Uterus (tissue), 2 donors: ENCODE results near the gene IFITM5.
"Not testable (repeated sequence)": the region's sequence is repeated elsewhere in the genome, so short reads cannot be mapped to it uniquely, and the experiment has no call there.

Experiments
- CTCF ChIP-seq, 4 experiments: fragments of 200-600 bp in 2 of 4; fragments of 450-650 bp in 2 of 4; sonication (generic) in 2 of 4; IDR thresholded peaks; one replicate each; pipeline ENCODE4 v1.5.1; 2016 to 2019; ENCODE audit warnings: antibody characterized with exemption in 4 of 4, mild to moderate bottlenecking in 2 of 4, moderate library complexity in 1 of 4
- POLR2A ChIP-seq, 2 donors: fragments of 450-650 bp; IDR thresholded peaks; one replicate each; pipeline ENCODE4 v1.6.1; 2016; ENCODE audit warnings: antibody characterized with exemption in 2 of 2, mild to moderate bottlenecking in 1 of 2, moderate library complexity in 1 of 2

GRCh38 chr11:308740-309665 is 9.7 kb upstream of the IFITM5 start:
- TF ChIP-seq CTCF, POLR2A (IDR thresholded peaks at IDR 0.05): not testable (repeated sequence)
